Measurements from ENCODE around the gene IPO5.
"Not testable (repeated sequence)": the region's sequence is repeated elsewhere in the genome, so short reads cannot be mapped to it uniquely, and the experiment has no call there.

The IPO5 gene

GRCh38 chr13:98019186-98019585 lies 65.7 kb downstream of the IPO5 start:
- DNase-seq = no peak

GRCh38 chr13:98020271-98020670 lies 66.8 kb downstream of the IPO5 start:
- no peak for DNase-seq

DNA sequence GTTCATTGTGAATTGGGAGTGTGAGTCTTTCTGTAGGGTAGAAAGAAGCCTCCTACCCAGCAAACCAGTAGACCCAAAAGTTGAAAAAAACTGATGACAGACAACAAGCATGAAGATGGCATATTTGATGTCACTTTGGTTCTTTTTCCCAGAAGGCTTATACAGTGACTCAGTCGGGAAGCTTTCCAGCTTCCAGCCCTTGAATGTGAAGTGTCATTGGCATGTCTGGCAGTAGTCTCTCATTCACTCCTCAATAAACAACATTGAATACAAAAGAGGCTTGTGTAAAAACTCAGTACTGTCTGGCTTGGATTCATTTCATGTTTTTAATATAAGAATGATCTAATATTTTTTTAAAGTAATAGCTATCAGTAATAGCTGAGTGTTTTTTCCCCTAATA lies 68.7 kb downstream of the IPO5 start:
- no peak for DNase-seq

GRCh38 chr13:98025480-98026025 lies 72.1 kb downstream of the IPO5 start:
- DNase-seq = no peak

- no peak for DNase-seq
These were observed 73.0 kb downstream of the IPO5 start for GRCh38 chr13:98026457-98026857.

- no peak for DNase-seq
These were observed 78.7 kb downstream of the IPO5 start for GRCh38 chr13:98032168-98032567.

GRCh38 chr13:98033277-98034247 lies 80.1 kb downstream of the IPO5 start:
- DNase-seq = no peak

DNA sequence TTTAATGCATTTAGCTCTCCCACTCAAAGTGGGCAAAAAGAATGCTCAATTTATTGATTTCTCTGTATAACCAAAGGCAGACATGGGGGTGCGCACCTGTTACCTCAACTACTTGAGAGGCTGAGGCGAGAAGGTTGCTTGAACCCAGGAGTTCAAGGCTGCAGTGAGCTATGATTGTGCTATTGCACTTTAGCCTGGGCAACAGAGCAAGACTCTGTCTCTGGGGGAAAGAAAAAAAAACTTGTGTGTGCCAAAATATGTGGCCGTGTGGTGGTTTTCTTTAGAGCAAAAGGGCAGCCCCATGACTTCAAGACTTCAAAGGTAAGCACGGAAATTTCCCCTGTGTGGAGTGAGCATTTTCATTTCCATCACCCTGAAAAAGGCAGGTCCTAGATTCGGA lies 81.9 kb downstream of the IPO5 start:
- no peak for DNase-seq

DNA sequence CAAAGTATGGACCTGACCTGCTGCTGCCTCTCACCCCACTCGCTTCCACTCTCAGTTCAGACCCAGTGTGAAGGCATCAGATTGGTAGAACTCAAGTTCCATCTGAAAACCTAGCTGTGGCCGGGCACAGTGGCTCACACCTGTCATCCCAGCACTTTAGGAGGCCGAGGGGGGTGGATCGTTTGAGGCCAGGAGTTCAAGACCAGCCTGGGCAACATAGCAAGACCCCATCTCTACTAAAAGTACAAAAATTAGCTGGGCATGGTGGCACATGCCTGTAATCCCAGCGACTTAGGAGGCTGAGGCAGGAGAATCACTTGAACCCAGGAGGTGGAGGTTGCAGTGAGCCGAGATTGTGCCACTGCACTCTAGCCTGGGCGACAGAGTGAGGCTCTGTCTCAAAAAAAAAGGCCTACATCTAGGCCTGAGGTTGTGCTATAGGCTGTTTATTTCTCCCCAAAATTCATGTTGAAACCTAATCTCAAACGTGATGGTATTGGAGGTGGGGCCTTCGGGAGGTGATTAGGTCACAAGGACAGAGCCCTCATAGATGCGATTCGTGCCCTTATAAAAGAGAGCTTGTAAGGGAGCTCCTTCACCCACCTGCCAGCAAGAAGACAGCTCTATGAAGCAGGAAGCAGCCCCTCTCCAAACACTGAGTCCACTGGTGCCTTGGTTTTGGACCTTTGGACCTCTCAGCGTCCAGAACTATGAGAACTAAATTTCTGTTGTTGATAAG lies 83.3 kb downstream of the IPO5 start:
- DNase-seq = not testable (repeated sequence)

- no peak for DNase-seq
These were observed 85.8 kb downstream of the IPO5 start for GRCh38 chr13:98039261-98039660.

GRCh38 chr13:98039964-98040363 lies 86.5 kb downstream of the IPO5 start:
- no peak for DNase-seq

- DNase-seq = no peak
These were observed 87.8 kb downstream of the IPO5 start for GRCh38 chr13:98041081-98041820.

DNA sequence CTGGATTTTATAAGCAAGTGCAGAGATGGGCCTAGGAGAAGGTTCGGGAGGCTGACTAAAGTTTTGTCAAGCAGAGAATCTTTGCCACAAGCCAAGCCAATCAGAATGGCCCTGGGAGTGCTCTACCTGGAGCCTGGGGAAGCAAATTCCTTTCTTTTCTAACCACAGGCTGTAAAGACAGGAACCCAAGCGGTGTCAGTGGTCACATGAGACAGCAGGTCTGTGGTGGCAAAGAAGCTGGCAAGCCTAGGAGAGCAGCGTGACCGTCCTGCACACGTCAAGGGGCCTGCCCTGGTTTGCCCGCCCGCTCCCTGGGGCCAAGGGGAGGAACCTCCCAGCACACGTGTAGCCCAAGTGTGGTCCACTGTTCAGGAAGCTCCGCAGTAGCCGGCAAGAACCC lies 90.8 kb downstream of the IPO5 start:
- DNase-seq = no peak

DNA sequence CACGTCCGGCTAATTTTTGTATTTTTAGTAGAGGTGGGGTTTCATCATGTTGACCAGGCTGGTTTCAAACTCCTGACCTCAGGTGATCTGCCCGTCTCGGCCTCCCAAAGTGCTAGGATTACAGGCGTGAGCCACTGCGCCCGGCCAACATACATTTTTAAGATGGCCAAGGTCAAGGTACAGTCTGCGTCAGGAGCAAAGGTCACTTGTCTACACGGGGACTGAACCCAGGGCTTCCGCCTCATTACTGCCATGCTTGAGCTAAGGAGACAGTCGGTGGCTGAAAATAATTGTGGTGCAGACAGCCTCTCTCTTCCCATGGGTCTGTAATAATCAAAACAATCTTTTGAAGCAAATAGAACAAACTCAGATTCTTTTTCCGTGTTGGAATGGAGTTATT lies 94.3 kb downstream of the IPO5 start:
- DNase-seq = not testable (repeated sequence)

DNA sequence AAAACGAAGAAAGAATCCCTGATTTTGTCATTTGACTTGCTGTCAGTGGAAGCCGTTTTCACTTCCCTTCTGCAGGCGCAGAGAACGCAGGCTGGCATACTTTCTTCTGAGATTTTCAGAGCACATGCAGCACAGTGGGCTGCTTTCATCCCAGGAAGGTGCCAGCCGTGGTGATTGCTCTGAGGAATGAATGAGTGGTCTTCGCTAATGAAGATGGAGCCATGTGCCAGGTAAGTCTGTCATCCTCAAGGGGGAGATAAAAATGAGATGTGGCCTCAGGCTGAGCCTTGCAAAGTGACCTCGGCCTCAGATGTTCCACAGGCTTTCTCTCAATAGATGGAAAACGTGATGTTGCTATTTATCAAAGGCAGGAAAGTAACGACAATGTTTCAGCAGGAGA lies 94.8 kb downstream of the IPO5 start:
- DNase-seq = no peak

DNA sequence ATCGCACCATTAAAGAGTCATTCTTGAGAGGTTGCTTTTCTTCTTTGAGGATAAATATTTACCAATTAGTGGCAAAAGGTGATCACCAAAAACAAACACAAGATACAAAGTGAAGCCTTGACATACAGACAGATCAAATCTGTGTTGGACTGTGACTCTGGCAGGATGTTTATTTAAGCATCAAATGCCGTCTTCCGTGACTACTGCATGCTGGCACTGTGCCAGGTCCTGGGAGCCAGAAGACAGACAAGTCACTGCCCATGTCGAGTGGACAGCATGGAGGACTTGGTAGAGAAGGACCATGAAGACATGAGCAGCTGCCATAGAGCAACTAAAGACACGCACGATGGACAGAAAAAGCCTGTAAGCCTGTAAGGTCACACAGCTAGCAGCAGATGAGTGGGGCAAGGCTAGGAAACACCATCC lies 96.6 kb downstream of the IPO5 start:
- DNase-seq = no peak

DNA sequence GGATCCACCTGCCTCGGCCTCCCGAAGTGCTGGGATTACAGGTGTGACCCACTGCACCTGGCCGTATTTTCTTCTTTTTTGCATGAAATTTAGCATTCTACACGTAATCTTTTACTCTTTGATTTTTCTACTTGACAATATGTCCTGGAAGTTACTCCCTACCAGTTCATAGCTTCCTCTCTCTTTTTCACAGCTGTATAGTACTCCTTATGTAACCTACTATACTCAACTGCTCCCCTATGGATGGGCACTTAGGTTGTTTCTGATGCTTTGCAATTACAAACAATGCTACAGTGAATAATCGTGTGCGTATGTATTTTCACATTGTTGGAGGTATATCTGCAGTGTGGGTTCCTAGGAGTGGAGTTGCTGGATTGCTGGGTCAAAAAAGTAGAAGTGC lies 98.9 kb downstream of the IPO5 start:
- DNase-seq = no peak

DNA sequence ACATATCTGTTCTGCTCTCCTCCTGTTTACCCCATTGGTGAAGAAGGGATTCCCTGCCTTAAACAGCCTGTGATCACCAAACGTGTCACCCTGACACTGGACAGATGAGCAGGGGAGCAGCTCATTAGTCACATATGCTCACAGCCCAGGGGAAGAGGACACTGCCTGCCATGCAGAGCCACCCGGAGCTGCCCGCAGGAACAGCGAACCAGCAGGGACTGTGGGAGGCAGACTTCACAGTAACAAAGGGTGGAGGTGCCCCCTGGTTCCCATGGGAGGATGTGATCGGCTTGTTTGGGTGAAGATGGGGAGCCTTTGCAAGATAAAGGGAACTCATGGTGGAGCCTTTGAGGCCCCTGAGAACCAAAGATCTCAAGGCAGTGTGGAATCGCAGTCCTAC lies 100.8 kb downstream of the IPO5 start:
- DNase-seq = no peak

- DNase-seq = no peak
These were observed 102.1 kb downstream of the IPO5 start for GRCh38 chr13:98055623-98056022.

DNA sequence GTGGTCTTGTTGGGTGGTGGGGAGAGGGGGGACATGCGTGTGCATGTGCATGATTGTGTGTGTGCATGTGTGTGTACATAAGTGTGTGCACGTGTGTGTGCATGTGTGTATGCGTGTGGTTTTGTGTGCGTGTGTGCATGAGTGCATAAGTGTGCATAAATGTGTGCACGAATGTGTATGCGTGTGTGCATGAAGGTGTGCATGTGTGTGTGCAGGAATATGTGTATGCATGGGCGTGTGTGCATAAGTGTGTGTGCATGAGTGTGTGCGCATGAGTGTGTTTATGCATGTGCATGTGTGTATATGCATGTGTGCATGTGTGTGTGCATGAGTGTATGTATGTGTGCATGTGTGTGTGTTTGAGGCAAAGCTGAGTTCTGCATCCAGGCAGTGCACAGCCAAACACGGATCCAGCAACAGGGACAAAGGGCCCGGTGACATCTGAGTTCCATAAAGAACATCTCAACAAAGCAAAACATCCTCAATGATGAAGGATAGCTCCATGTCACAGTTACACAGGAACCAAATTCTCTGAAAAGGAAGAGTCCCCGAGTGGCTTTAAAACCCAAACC lies 103.5 kb downstream of the IPO5 start:
- DNase-seq = no peak

GRCh38 chr13:98059276-98059675 lies 105.8 kb downstream of the IPO5 start:
- no peak for DNase-seq

GRCh38 chr13:98060282-98060681 lies 106.8 kb downstream of the IPO5 start:
- DNase-seq = no peak

DNA sequence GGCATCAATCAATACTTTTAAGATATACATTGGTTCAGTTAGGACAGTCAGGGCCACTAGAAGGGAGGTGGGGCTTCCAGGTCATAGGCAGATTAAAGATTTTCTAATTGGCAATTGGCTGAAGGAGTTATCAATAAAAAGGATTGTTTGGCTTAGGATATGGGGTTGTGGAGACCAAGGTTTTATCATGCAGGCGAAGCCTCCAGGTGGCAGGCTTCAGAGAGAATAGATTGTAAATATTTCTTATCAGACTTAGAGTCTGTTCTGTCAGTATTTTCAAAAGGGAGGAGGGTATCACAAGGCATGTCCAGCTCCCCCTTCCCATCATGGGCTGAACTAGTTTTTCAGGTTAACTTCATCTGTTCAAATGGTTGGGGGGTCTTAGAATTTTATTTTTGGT lies 112.0 kb downstream of the IPO5 start:
- DNase-seq = no peak
